Measurements from ENCODE around the gene ACO1.
A peak's percentile ranks its signal among the peaks of the same experiment; 100 is the strongest.

The ACO1 gene

DNA sequence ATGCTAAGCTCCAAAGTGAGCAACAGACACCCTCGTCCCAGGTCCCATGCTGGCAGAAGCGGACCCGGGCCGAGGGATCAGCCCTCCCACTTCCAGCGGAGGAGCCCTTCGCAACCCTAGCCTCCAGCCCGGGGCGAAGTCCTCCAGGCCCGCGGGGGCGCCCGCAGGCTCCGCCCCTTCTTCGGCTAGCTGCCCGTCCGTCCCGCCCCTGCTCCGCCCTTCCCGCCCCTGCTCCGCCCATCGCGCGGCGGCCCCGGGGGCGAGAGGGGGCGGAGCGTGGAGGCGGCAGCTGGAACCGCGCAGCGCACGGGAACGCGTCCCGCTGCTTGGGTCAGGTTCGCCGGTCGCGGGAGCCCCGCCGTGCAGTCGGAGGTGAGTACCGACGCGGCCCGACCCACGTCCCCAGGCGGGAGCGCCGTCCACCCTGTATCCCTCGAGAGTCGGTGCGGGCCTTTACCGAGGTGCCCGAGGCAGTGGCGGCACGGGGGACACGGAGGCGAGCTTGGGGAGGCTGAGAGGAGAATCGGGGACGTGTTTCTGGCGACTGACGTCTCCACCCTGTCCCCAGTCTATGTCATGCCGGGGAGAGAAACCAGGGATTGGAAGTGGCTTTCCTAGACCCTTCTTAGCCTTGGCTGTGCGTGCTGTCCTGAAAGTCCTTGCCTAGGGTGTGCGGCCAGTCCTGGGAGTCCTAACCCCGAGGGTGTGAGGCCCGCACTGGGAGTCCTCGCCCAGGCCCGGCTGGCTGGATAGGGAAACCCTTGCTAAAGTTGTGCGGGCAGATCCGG is at the start of gene ACO1:
Gene ACO1, plus strand, starts transcription at position 280 of the 788 bp plus-strand sequence. CDS start 20,864 bp downstream, outside the sequence.
- TF ChIP-seq, protein P1, sequence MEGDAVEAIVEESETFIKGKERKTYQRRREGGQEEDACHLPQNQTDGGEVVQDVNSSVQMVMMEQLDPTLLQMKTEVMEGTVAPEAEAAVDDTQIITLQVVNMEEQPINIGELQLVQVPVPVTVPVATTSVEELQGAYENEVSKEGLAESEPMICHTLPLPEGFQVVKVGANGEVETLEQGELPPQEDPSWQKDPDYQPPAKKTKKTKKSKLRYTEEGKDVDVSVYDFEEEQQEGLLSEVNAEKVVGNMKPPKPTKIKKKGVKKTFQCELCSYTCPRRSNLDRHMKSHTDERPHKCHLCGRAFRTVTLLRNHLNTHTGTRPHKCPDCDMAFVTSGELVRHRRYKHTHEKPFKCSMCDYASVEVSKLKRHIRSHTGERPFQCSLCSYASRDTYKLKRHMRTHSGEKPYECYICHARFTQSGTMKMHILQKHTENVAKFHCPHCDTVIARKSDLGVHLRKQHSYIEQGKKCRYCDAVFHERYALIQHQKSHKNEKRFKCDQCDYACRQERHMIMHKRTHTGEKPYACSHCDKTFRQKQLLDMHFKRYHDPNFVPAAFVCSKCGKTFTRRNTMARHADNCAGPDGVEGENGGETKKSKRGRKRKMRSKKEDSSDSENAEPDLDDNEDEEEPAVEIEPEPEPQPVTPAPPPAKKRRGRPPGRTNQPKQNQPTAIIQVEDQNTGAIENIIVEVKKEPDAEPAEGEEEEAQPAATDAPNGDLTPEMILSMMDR (IDR thresholded peaks at IDR 0.05; ENCODE audit: control insufficient read depth, insufficient read depth, low read depth, low read length, missing control alignments): no peak
- peak within 1 kb of the TSS; percentile 82 for H3K4me3 ChIP-seq (ENCODE audit: control insufficient read depth, low read depth, low read length)
- peak; percentile 29 for DNase-seq (ENCODE audit: low read depth)

DNA sequence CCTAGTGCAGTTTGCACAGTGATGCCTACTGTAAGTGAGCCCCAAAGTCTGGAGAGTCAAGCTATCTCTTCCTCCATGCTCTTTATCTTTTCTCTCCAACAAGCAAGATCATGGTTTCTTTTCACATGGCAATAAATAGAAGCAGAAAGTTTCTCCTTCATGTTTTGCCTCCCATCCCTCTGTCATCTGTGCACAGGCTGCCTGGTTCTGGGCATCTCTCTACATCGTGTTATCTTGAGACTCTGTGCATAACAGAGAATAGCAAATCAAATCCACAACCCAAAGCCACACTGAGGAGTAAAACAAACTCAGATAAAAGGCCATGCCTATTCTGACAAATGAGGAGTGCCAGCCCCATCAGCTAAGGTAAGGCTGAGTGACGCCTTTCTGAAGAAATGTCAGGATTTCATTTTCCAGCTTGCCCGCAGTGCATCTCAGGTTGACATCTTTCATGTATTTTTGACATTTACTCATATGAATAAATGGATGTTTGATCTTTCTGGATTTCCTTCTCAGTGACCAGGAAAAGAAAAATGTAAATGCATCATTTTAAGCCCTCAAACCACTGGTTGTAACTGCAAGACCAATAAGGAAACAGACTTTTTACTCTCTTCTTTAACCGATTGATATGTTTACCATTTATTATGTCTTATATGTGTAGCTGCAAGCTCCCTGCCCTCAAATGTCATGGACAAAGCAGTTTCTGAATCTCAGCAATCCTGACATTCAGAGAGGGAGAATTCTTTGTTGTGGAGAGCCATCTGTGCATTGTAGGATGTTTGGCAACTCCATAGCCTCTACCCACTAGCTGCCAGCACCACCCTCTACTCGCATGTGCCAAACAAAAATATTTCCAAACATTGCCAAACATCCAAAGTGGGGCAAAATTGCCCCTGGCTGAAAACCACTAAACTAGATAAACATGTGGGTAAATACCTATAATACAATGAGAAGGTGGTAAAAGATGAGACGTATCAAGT is 49.2 kb upstream of the ACO1 start:
- DNase-seq (ENCODE audit: low read depth): no peak
- TF ChIP-seq, protein P1 (IDR thresholded peaks at IDR 0.05; ENCODE audit: control insufficient read depth, insufficient read depth, low read depth, low read length, missing control alignments): no peak
- H3K4me3 ChIP-seq (ENCODE audit: control insufficient read depth, low read depth, low read length): no peak overlapping the region

DNA sequence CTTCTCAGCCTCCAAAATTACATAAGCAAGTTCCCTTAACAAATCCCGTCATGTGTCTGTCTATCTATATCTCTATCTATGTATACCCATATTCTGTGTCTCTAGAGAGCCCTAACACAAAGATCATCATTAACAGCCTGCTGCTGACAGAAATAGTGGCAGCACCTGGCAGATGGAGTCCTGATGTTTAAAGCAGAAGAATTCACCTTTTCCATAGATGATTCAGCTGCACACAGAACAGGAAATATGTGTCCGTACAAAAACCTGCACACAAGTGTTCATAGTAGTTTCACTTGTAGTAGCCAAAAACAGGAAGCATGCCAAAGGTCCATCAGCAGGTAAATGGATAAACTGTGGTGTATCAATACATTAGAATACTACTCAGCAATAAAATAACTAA is 45.0 kb upstream of the ACO1 start:
- TF ChIP-seq, protein P1 (IDR thresholded peaks at IDR 0.05; ENCODE audit: control insufficient read depth, insufficient read depth, low read depth, low read length, missing control alignments): no peak
- no peak for DNase-seq (ENCODE audit: low read depth)
- H3K4me3 ChIP-seq (ENCODE audit: control insufficient read depth, low read depth, low read length): no peak overlapping the region

DNA sequence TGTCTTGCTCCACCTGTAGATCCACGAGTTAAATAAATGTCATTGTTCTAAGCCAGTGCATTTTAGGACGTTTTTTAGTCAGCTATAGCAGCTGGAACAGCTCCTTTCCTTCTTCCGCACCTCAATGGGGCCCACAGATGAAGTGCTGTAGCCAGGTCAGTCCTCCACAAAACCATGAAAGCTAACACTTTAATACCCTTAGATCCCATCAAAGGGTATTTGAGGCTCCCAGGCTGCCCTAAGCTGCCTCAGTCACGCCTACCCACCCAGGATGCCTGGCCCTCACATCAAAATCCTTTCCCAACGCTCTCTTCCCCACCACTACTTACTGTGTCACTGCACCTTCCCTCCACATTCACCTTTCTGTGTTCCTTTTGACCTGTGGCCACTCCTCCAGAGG is 44.1 kb upstream of the ACO1 start:
- no peak overlapping the region for H3K4me3 ChIP-seq (ENCODE audit: control insufficient read depth, low read depth, low read length)
- DNase-seq (ENCODE audit: low read depth): no peak
- TF ChIP-seq, protein P1 (IDR thresholded peaks at IDR 0.05; ENCODE audit: control insufficient read depth, insufficient read depth, low read depth, low read length, missing control alignments): no peak

DNA sequence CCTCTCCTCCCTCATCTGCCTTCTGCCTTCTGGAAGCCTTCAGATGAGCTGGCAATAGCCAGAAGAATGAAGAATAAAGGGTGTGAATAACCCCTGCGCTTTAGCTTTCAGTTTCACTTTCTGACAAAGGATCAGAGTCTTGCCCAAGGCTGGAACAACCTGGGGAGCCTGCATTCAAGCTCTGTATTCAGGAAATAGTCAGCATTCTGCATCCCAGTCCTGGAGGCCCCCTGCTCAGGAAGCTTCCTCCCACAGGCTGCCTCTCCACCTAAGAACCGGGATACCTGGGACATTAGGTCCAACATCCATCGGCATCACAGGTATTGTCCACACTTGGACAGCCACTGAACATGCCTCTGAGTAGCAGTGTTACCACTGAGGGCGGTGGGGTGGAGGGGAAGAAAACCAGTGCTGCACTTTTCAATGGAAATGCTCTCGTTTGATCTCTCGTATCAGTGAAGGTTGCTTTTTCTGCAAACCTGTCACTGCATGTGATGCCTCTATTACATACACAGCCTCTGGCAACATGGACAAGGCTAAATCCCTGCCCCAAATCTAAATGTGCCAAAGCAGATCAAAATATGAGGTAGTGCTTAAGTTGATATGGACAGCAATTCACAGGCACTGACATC is 39.8 kb upstream of the ACO1 start:
- TF ChIP-seq, protein P1 (IDR thresholded peaks at IDR 0.05; ENCODE audit: control insufficient read depth, insufficient read depth, low read depth, low read length, missing control alignments): no peak
- peak overlapping the region; percentile 24 for H3K4me3 ChIP-seq (ENCODE audit: control insufficient read depth, low read depth, low read length)
- DNase-seq (ENCODE audit: low read depth): no peak

DNA sequence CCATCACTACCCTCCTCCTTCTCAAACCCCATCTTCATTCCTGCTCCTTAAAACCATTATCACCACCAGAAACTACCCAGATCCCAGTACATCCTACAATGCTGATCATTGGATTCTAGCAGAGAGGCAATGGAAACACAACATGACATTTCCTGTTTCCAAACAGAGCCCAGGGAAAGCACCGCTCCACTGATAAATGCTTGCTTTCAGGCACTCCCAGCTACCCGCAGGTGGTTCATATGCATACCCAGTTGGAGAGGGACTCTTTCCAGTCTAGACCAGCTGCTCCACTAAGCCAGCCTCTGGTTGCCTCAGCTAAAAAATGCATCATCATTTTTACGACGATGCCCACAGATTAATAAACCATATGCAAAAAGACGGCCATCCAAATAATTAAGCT is 39.2 kb upstream of the ACO1 start:
- DNase-seq (ENCODE audit: low read depth): no peak
- TF ChIP-seq, protein P1 (IDR thresholded peaks at IDR 0.05; ENCODE audit: control insufficient read depth, insufficient read depth, low read depth, low read length, missing control alignments): no peak
- no peak overlapping the region for H3K4me3 ChIP-seq (ENCODE audit: control insufficient read depth, low read depth, low read length)
